Nephron (organoid): Measurements from ENCODE around the gene PRSS50.

Experiments used
- H3K27ac Mint-ChIP-seq, 3 experiments: 2 replicates each; pipeline ENCODE4 v1.8.0; 2020; ENCODE audit warnings: mixed read lengths in 3 of 3, mild to moderate bottlenecking in 2 of 3, moderate library complexity in 1 of 3
- H3K27me3 Mint-ChIP-seq: 2 replicates; pipeline ENCODE4 v1.8.0; 2021; ENCODE audit warnings: low read depth, mild to moderate bottlenecking, moderate library complexity, mixed read lengths
- H3K36me3 Mint-ChIP-seq: 2 replicates; pipeline ENCODE4 v1.8.0; 2020; ENCODE audit warnings: low read depth, mixed read lengths
- H3K4me1 Mint-ChIP-seq: 2 replicates; pipeline ENCODE4 v1.8.0; 2020; ENCODE audit warnings: mixed read lengths
- H3K4me3 Mint-ChIP-seq, 3 experiments: 2 replicates each; pipeline ENCODE4 v1.8.0; 2020; ENCODE audit warnings: mild to moderate bottlenecking in 3 of 3, mixed read lengths in 3 of 3, moderate library complexity in 2 of 3
- H3K9me3 Mint-ChIP-seq: 2 replicates; pipeline ENCODE4 v1.8.0; 2020; ENCODE audit warnings: mixed read lengths
- TF ChIP-seq, protein P1 (sequence below), 3 experiments: fragments of 200-600 bp; sonication (generic); IDR thresholded peaks; one replicate each; pipeline ENCODE4 v1.5.0; 2021; ENCODE audit warnings: antibody characterized with exemption in 3 of 3; ENCODE audit not compliant: unreplicated experiment in 3 of 3

Gene PRSS50

DNA sequence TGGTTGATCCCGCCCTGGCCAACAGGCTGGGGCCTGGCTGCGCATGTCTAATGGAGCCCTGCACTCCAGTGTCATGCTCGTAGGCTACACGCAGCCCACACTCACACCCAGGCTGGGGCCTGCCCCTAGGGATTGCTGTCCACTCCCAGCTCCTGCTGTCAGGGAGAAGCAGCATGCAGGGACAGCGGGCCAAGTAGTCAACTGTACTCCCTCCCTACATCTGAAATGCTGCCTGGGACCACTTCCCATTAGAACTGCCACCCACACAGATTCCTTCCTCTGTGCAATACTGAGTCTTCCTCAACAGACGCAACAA lies 40.3 kb downstream of the PRSS50 start:
- H3K27me3 Mint-ChIP-seq = peaks cover 28% of the 10 kb centered on the region
- TF ChIP-seq, protein P1, sequence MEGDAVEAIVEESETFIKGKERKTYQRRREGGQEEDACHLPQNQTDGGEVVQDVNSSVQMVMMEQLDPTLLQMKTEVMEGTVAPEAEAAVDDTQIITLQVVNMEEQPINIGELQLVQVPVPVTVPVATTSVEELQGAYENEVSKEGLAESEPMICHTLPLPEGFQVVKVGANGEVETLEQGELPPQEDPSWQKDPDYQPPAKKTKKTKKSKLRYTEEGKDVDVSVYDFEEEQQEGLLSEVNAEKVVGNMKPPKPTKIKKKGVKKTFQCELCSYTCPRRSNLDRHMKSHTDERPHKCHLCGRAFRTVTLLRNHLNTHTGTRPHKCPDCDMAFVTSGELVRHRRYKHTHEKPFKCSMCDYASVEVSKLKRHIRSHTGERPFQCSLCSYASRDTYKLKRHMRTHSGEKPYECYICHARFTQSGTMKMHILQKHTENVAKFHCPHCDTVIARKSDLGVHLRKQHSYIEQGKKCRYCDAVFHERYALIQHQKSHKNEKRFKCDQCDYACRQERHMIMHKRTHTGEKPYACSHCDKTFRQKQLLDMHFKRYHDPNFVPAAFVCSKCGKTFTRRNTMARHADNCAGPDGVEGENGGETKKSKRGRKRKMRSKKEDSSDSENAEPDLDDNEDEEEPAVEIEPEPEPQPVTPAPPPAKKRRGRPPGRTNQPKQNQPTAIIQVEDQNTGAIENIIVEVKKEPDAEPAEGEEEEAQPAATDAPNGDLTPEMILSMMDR (IDR thresholded peaks at IDR 0.05; ENCODE audit: unreplicated experiment in 3 of 3) = no peak
- peaks cover 6% of the 10 kb centered on the region for H3K4me1 Mint-ChIP-seq
- no peak overlapping the region for H3K4me3 Mint-ChIP-seq
- no peaks in the 10 kb centered on the region for H3K9me3 Mint-ChIP-seq
- no peaks in the 10 kb centered on the region for H3K36me3 Mint-ChIP-seq
- H3K27ac Mint-ChIP-seq = peak overlapping the region; percentile 33 to 75 (median 69)

DNA sequence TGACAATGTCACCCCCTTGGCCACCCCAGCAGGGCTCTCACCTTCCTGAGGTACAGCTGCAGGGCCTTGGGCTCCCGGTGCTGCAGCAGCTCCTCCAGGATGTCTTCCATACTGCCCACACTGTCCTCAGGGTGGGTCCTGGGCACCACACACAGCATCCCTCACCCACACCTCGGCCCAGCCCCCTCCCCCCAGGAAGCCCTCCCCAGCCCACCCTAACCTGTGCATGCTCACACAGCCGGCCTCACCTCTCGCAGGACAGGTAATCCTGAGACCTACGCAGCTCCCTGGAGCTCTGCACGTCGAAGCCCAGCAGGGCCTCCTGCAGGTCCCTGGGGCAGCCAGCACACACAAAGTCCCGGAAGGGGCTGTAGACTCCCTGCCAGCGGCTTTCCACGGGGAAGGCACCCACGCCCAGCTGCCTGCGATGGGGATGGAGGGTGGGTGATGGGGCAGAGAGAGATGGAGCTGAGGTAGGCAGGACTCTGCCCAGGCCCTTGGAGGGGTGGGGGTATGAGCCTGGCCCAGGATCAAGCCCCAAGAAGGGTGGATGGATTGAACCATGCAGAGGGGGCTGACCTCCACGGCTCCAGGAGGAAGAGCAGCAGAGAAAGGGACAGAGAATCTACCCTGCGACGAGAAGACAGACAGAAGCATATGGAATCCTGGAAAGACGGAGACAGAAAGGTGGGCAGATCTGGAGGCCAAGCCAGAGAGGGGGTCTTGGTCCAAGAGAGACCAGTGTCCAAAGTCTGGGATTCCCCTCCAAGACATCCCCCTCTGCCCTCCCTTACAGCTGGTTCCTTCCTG lies 40.9 kb downstream of the PRSS50 start:
- no peaks in the 10 kb centered on the region for H3K9me3 Mint-ChIP-seq
- peaks cover 6% of the 10 kb centered on the region for H3K4me1 Mint-ChIP-seq
- H3K36me3 Mint-ChIP-seq = no peaks in the 10 kb centered on the region
- peaks cover 33% of the 10 kb centered on the region for H3K27me3 Mint-ChIP-seq
- peak overlapping the region in 2 of 3 experiments; percentile 33 to 75 for H3K27ac Mint-ChIP-seq
- TF ChIP-seq, protein P1 (IDR thresholded peaks at IDR 0.05; ENCODE audit: unreplicated experiment in 3 of 3) = no peak
- no peak overlapping the region for H3K4me3 Mint-ChIP-seq

DNA sequence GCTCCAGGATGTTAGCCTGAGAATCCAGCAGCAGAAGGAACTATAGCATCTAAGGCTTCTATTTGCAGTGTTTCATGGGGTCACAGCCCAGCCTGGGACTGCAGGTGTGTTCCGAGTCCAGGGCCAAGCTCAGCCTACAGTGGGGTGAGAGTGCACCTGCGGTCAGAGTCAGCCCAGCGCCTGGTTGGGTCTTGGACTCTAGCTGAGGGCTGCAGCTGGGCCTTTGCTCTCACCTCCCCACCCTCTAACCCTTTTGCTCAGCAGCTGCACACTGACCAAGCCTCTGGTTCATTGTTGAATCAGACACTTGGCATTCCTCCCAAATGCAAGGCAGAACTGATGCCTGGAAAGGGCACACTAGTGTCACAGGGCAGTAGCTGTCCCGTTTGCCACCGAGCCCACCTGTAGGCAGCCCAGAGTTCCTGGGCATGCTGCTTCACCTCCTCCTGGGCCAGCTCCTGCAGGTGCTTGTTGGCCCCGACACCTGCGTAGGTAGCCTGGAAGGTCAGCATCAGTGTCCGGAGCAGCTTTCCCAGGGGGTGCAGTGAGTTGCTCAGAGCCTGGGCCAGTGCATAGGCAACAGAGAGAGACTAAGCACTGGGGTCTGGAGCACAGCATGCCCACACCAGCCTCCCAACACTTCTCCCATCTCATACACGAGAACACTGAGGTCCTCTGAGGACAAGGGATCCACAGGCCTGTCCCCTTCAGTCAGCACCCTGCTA lies 41.7 kb downstream of the PRSS50 start:
- Mint-ChIP-seq H3K4me3 (no peak overlapping the region), H3K9me3 (no peaks in the 10 kb centered on the region), H3K4me1 (peaks cover 6% of the 10 kb centered on the region), H3K27me3 (peaks cover 39% of the 10 kb centered on the region), H3K27ac (no peak overlapping the region), H3K36me3 (no peaks in the 10 kb centered on the region)
- TF ChIP-seq, protein P1 (IDR thresholded peaks at IDR 0.05; ENCODE audit: unreplicated experiment in 3 of 3) = no peak

DNA sequence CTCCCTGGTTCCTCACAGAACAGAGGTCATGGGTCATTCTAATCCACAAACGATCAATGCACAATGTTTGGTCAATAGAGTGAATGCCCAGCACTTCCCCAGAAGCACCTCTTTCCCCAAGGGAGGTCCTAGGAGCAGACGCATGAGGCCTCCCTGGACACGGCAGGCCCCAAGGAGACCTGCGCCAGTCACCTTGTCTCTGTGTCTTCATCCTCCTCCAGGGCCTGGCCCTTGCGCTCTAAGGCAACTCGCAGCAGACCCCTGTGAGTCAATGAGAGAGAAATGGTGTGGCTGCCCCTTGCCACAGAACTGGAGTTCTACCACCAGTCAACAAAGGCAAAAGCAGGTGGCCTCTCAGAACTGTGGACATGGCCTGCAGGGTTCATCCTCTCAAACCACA lies 42.2 kb downstream of the PRSS50 start:
- H3K4me1 Mint-ChIP-seq = peaks cover 6% of the 10 kb centered on the region
- no peaks in the 10 kb centered on the region for H3K9me3 Mint-ChIP-seq
- no peak overlapping the region for H3K4me3 Mint-ChIP-seq
- TF ChIP-seq, protein P1 (IDR thresholded peaks at IDR 0.05; ENCODE audit: unreplicated experiment in 3 of 3) = no peak
- H3K36me3 Mint-ChIP-seq = no peaks in the 10 kb centered on the region
- H3K27me3 Mint-ChIP-seq = peaks cover 42% of the 10 kb centered on the region
- H3K27ac Mint-ChIP-seq = no peak overlapping the region

DNA sequence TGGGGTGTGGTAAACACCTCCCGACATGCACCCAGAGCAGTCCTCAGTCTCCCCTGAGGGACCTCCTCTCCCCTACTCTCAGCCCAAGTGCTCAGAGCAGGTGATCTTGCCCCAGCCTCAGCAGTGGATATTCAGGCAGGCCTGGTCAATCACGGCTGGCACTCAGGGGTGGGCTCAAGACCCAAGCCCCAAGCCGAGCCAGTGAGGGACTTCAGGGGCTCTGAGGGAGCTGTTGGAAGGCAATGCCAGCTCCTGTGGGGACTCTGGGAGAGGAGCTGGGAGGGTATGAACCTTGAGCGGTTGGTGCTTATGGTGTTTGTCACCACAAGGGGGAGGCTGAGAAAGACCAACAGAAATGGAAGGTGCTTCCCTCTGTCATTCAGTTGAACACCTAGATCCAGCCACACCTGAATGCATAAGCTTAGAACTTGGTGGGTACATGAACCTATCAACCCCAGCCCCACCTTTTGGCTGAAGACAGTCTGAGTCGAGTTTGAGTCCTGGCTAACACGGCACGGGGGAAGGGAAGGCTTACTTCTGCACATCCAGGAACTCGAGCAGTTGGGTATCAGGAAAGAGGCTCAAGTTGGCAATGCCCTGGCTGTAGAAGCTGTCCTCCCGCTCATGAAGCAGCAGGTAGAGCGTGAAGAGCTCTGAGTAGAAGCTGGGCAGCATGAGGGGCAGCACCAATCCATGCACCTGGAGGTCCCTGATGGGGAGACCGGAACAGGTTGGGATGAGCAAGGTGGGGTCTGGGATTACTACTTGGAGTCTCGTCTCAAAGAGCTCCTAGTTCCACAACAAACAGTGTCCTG lies 43.4 kb downstream of the PRSS50 start:
- Mint-ChIP-seq H3K36me3 (no peaks in the 10 kb centered on the region), H3K27me3 (peaks cover 36% of the 10 kb centered on the region), H3K9me3 (no peaks in the 10 kb centered on the region), H3K27ac (no peak overlapping the region), H3K4me3 (no peak overlapping the region), H3K4me1 (peaks cover 6% of the 10 kb centered on the region)
- TF ChIP-seq, protein P1 (IDR thresholded peaks at IDR 0.05; ENCODE audit: unreplicated experiment in 3 of 3) = peak in 1 of 3 experiments; percentile 9
